GM23338 (cell line): ENCODE measurements around the gene KRTAP9-2. TPM values are rescaled to one million over a fixed set of nuclear protein-coding genes. Genes with fewer than 3 reads are reported as not detected.

Experiments used
- ATAC-seq: fragments of 200-7000 bp; cut with Tn5 transposase; 3 replicates; pipeline ENCODE4 v1.9.1; 2020
- DNase-seq: peaks from one replicate; pipeline ENCODE4 v3.0.0-alpha.2; 2015; ENCODE audit warnings: low spot score
- H2AFZ ChIP-seq: fragments of 200-600 bp; sonication (generic); 2 replicates; pipeline ENCODE4 v1.8.0; 2016; ENCODE audit warnings: antibody characterized with exemption, mild to moderate bottlenecking, moderate library complexity
- H3F3A ChIP-seq: fragments of 200-600 bp; sonication (generic); replicated peaks from 2 replicates; pipeline ENCODE4 v1.8.0; 2017; ENCODE audit warnings: antibody characterized with exemption, mixed run types, low read depth
- H3K27ac ChIP-seq: fragments of 200-600 bp; sonication (generic); 2 replicates; pipeline ENCODE4 v1.6.1; 2016; ENCODE audit warnings: low read depth
- H3K27me3 ChIP-seq: fragments of 200-600 bp; sonication (generic); 2 replicates; pipeline ENCODE4 v1.8.0; 2016; ENCODE audit warnings: mild to moderate bottlenecking, mixed run types, moderate library complexity; ENCODE audit not compliant: insufficient read depth
- H3K36me3 ChIP-seq: fragments of 200-600 bp; sonication (generic); 2 replicates; pipeline ENCODE4 v1.8.0; 2016; ENCODE audit warnings: mild to moderate bottlenecking; ENCODE audit not compliant: insufficient read depth
- H3K4me1 ChIP-seq: fragments of 200-600 bp; sonication (generic); 2 replicates; pipeline ENCODE4 v1.8.0; 2016; ENCODE audit warnings: mild to moderate bottlenecking, moderate library complexity; ENCODE audit not compliant: insufficient read depth
- H3K4me2 ChIP-seq: fragments of 200-600 bp; sonication (generic); 2 replicates; pipeline ENCODE4 v1.7.1; 2017; ENCODE audit warnings: mixed run types
- H3K4me3 ChIP-seq: fragments of 200-600 bp; sonication (generic); 2 replicates; pipeline ENCODE4 v1.6.1; 2016; ENCODE audit warnings: mixed run types
- H3K79me2 ChIP-seq: fragments of 200-600 bp; sonication (generic); replicated peaks from 2 replicates; pipeline ENCODE4 v1.8.0; 2017; ENCODE audit warnings: mild to moderate bottlenecking; ENCODE audit not compliant: insufficient read depth
- H3K9me2 ChIP-seq: fragments of 200-600 bp; sonication (generic); 2 replicates; pipeline ENCODE4 v1.8.0; 2017; ENCODE audit not compliant: insufficient read depth
- H4K20me1 ChIP-seq: fragments of 200-600 bp; sonication (generic); replicated peaks from 2 replicates; pipeline ENCODE4 v1.8.0; 2017; ENCODE audit warnings: mild to moderate bottlenecking; ENCODE audit not compliant: insufficient read depth
- H3K27ac Mint-ChIP-seq: 2 replicates; pipeline ENCODE4 v1.8.0; 2020; ENCODE audit warnings: inconsistent platforms, mild to moderate bottlenecking, moderate library complexity, mixed read lengths
- H3K27me3 Mint-ChIP-seq: 3 replicates; pipeline ENCODE4 v1.8.0; 2022; ENCODE audit warnings: low read depth, mild to moderate bottlenecking, moderate library complexity, mixed read lengths, inconsistent platforms; ENCODE audit not compliant: insufficient read depth, poor library complexity
- H3K36me3 Mint-ChIP-seq: 3 replicates; pipeline ENCODE4 v1.8.0; 2021; ENCODE audit warnings: low read depth, mild to moderate bottlenecking, inconsistent platforms, moderate library complexity, mixed read lengths
- H3K4me1 Mint-ChIP-seq: 3 replicates; pipeline ENCODE4 v1.8.0; 2020; ENCODE audit warnings: mild to moderate bottlenecking, inconsistent platforms, mixed read lengths
- H3K4me3 Mint-ChIP-seq: 3 replicates; pipeline ENCODE4 v1.8.0; 2021; ENCODE audit warnings: moderate library complexity, mild to moderate bottlenecking, inconsistent platforms, mixed read lengths
- H3K9me3 Mint-ChIP-seq: 3 replicates; pipeline ENCODE4 v1.8.0; 2020; ENCODE audit warnings: moderate library complexity, mild to moderate bottlenecking, inconsistent platforms, mixed read lengths
- CREB1 ChIP-seq: fragments of 250-450 bp; sonication (Bioruptor Pico); IDR thresholded peaks from 2 replicates; pipeline ENCODE4 v1.5.0; 2020; ENCODE audit warnings: low read depth, mild to moderate bottlenecking, moderate library complexity
- EZH2 ChIP-seq: fragments of 200-600 bp; sonication (generic); IDR thresholded peaks from one replicate; pipeline ENCODE4 v1.8.0; 2017; ENCODE audit warnings: antibody characterized with exemption, mild to moderate bottlenecking, low read depth; ENCODE audit not compliant: unreplicated experiment
- JUNB ChIP-seq: IDR thresholded peaks from one replicate; pipeline ENCODE4 v1.6.1; 2016; ENCODE audit warnings: antibody characterized with exemption; ENCODE audit not compliant: unreplicated experiment
- REST ChIP-seq: IDR thresholded peaks from one replicate; pipeline ENCODE4 v1.6.1; 2018; ENCODE audit warnings: antibody characterized with exemption; ENCODE audit not compliant: unreplicated experiment
- STAT1 ChIP-seq: IDR thresholded peaks from one replicate; pipeline ENCODE4 v1.6.1; 2016; ENCODE audit warnings: antibody characterized with exemption; ENCODE audit not compliant: unreplicated experiment
- ZNF331 ChIP-seq: fragments of 250-450 bp; sonication (Bioruptor Pico); IDR thresholded peaks from 2 replicates; pipeline ENCODE4 v1.5.0; 2020; ENCODE audit warnings: low read depth, mild to moderate bottlenecking, moderate library complexity
- ZNF462 ChIP-seq: fragments of 250-450 bp; sonication (Bioruptor Pico); IDR thresholded peaks from 2 replicates; pipeline ENCODE4 v1.5.0; 2020; ENCODE audit warnings: mild to moderate bottlenecking, moderate library complexity
- polyA plus RNA-seq: library from polyadenylated mRNA; unstranded; fragments of >200 nt; fragmentation: Nextera tagmentation; extraction: Ambion mirVana; gene quantifications from 2 replicates; pipeline ENCODE4 v1.2.1, GENCODE V29; 2016
- total RNA-seq: library from RNA; depleted of rRNA; stranded (reverse); fragments of >200 nt; shearing (Covaris generic); gene quantifications from 2 replicates; pipeline ENCODE4 v1.2.3, GENCODE V29; 2014

Gene KRTAP9-2
- total and polyA plus RNA-seq, 2 experiments from 2014 or later, result not detected

GRCh38 chr17:41178843-41179616, 47.4 kb upstream of the KRTAP9-2 start:
- Histone ChIP-seq H3K27me3 (no peaks in the 10 kb centered on the region), H3K4me3 (no peak overlapping the region), H3F3A (no peaks in the 10 kb centered on the region), H2AFZ (no peak overlapping the region), H3K79me2 (no peaks in the 10 kb centered on the region), H4K20me1 (no peaks in the 10 kb centered on the region; the same call in 1 of the 2 replicates), H3K9me2 (no peaks in the 10 kb centered on the region), H3K36me3 (no peaks in the 10 kb centered on the region), H3K4me2 (no peak overlapping the region), H3K27ac (no peak overlapping the region), H3K4me1 (no peaks in the 10 kb centered on the region)
- Mint-ChIP-seq H3K36me3 (no peaks in the 10 kb centered on the region), H3K9me3 (no peaks in the 10 kb centered on the region), H3K4me1 (no peaks in the 10 kb centered on the region), H3K4me3 (no peak overlapping the region), H3K27me3 (peaks cover 5% of the 10 kb centered on the region), H3K27ac (no peak overlapping the region)
- ATAC-seq (no peak), DNase-seq (no peak)
- TF ChIP-seq EZH2, result no peak
- no peak for TF ChIP-seq JUNB
- TF ChIP-seq REST, result no peak
- TF ChIP-seq ZNF331 (CRISPR knock-in tag), result no peak
- TF ChIP-seq CREB1 (CRISPR knock-in tag), result no peak
- no peak for TF ChIP-seq STAT1
- TF ChIP-seq ZNF462, result no peak
